H1 (cell line): ENCODE measurements around the gene TMEM161A. TPM values are rescaled to one million over a fixed set of nuclear protein-coding genes. Genes with fewer than 3 reads are reported as not detected.

Source experiments
- BRCA1 ChIP-seq: IDR thresholded peaks from 2 replicates; pipeline ENCODE4 v1.6.1; 2012; ENCODE audit warnings: low read depth, low read length, improper control_type of control experiment
- CEBPB ChIP-seq: IDR thresholded peaks from 2 replicates; pipeline ENCODE4 v1.6.1; 2012; ENCODE audit warnings: low read depth, low read length
- CREB1 ChIP-seq: IDR thresholded peaks from 2 replicates; pipeline ENCODE4 v1.6.1; 2012; ENCODE audit warnings: inconsistent platforms
- EZH2 ChIP-seq: fragments of 200-600 bp; sonication (generic); IDR thresholded peaks from 2 replicates; pipeline ENCODE4 v1.7.1; 2012; ENCODE audit warnings: low read depth, mild to moderate bottlenecking, moderate library complexity, low read length, inconsistent platforms; ENCODE audit not compliant: severe bottlenecking
- GABPA ChIP-seq: IDR thresholded peaks from 2 replicates; pipeline ENCODE4 v1.6.1; 2011; ENCODE audit warnings: mild to moderate bottlenecking, low read length, moderate library complexity, borderline replicate concordance; ENCODE audit not compliant: insufficient read depth
- KDM1A ChIP-seq: fragments of 200-600, 300-600 bp; sonication (generic); IDR thresholded peaks from 2 replicates; pipeline ENCODE4 v1.7.1; 2016; ENCODE audit warnings: mild to moderate bottlenecking, low read length, borderline replicate concordance
- PHF8 ChIP-seq: fragments of 200-600 bp; sonication (generic); conservative IDR thresholded peaks from 2 replicates; pipeline ENCODE4 v1.7.1; 2012; ENCODE audit warnings: low read depth, mild to moderate bottlenecking, inconsistent platforms, low read length, moderate library complexity
- RAD21 ChIP-seq, 2 experiments: IDR thresholded peaks in 1 of 2; conservative IDR thresholded peaks in 1 of 2; 2 replicates each; pipeline ENCODE4 v1.6.1; 2011; ENCODE audit warnings: low read depth in 2 of 2, low read length in 2 of 2, improper control_type of control experiment in 1 of 2, inconsistent platforms in 1 of 2, mild to moderate bottlenecking in 1 of 2, moderate library complexity in 1 of 2
- RBBP5 ChIP-seq: IDR thresholded peaks from 2 replicates; pipeline ENCODE4 v1.7.1; 2012; ENCODE audit warnings: low read depth, mild to moderate bottlenecking, inconsistent platforms, low read length, moderate library complexity, borderline replicate concordance
- RXRA ChIP-seq: IDR thresholded peaks from 2 replicates; pipeline ENCODE4 v1.6.1; 2011; ENCODE audit warnings: low read depth, mild to moderate bottlenecking, low read length, moderate library complexity; ENCODE audit not compliant: insufficient read depth
- TCF12 ChIP-seq: IDR thresholded peaks from 2 replicates; pipeline ENCODE4 v1.6.1; 2011; ENCODE audit warnings: low read depth, mild to moderate bottlenecking, low read length
- TEAD4 ChIP-seq: IDR thresholded peaks from 2 replicates; pipeline ENCODE4 v1.6.1; 2012; ENCODE audit warnings: low read depth, low read length, inconsistent platforms, mixed read lengths
- YY1 ChIP-seq: IDR thresholded peaks from 2 replicates; pipeline ENCODE4 v1.6.1; 2011; ENCODE audit warnings: low read depth, mild to moderate bottlenecking, low read length
- ZNF274 ChIP-seq: IDR thresholded peaks from 2 replicates; pipeline ENCODE4 v1.7.0; 2012; ENCODE audit warnings: low read length, borderline replicate concordance; ENCODE audit errors: extremely low read depth
- polyA plus RNA-seq, 7 experiments: library from polyadenylated mRNA; depleted of rRNA in 3 of 7; stranded (reverse) in 5 of 7; unstranded in 2 of 7; fragments of >200 nt in 5 of 7; fragments of 200-250 nt in 2 of 7; gene quantifications; 1 replicate in 5 of 7; 2 replicates in 1 of 7; 4 replicates in 1 of 7; pipeline versions ENCODE4 v1.2.1 to v1.2.3, GENCODE V29; 2011 to 2013; ENCODE audit warnings: missing spikeins in 2 of 7, mixed read lengths in 2 of 7
- total RNA-seq: library from RNA; stranded (reverse); fragmentation: NEBNext Ultra II Directional; extraction: Animal tissue kit (Norgen Biotek cat#: 25700); gene quantifications from 2 replicates; pipeline ENCODE4 v1.2.1, GENCODE V29; 2021
- TF ChIP-seq, protein P1 (sequence below): IDR thresholded peaks from 2 replicates; pipeline ENCODE4 v1.6.1; 2011; ENCODE audit warnings: low read length, improper control_type of control experiment
- TF ChIP-seq, protein P2 (sequence below): IDR thresholded peaks from 2 replicates; pipeline ENCODE4 v1.6.1; 2012; ENCODE audit warnings: inconsistent platforms

The TMEM161A gene
- total and polyA plus RNA-seq, 2 of the 8 experiments (the other 6 are each of a cell fraction or from before 2014, with no cell fraction given) = 47.8 to 103 TPM

DNA sequence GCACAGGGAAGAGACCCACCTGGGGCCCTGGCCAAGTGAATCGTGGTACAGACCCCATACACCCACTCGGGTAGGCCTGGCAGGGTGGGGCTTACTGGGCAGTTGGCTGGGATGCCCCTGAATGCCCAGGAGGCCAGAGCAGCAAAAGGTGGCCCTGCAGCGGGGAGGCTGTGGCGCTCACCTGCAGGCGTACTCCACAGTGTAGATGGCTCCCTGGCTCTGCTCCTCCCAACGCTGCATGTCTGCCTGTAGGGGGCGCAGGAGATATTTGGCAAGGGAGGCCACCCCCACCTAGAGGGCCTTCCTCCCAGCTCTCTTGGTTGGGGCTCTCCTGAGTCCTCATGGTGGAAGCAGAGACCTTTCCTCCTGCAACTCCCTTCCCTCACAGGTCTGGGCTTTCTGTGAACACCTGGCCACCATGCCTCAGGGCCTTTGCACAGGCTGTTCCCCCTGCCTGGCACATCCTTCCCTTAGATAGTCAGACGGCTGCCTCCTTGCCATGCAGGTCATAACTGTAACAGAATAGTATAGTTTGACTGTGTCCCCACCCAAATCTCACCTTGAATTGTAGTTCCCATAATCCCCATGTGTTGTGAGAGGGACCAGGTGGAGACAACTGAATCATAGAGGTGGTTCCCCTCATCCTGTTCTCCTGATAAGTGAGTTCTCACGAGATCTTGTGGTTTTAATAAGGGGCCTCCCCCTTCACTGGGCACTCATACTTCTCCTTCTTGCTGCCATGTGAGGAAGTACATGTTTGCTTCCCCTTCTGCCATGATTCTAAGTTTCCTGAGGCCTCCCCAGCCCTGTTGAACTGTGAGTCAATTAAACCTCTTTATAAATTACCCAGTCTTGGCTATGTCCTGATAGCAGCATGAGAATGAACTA lies 47.8 kb upstream of the TMEM161A start (continued):
- TF ChIP-seq, protein P1, sequence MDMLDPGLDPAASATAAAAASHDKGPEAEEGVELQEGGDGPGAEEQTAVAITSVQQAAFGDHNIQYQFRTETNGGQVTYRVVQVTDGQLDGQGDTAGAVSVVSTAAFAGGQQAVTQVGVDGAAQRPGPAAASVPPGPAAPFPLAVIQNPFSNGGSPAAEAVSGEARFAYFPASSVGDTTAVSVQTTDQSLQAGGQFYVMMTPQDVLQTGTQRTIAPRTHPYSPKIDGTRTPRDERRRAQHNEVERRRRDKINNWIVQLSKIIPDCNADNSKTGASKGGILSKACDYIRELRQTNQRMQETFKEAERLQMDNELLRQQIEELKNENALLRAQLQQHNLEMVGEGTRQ = peak; percentile 5; the same call in 1 of the 2 replicates
- TF ChIP-seq RBBP5 (no peak), GABPA (peak; percentile 54; the same call in 1 of the 2 replicates), RAD21 (IDR thresholded peaks at IDR 0.05 in 1 of 2, conservative IDR thresholded peaks at IDR 0.05 in 1 of 2; ENCODE audit: low read depth in 2 of 2, low read length in 2 of 2) (peak; percentile 76 to 83), PHF8 (no peak), CREB1 (peak; percentile 35; the same call in 1 of the 2 replicates), KDM1A (peak; percentile 94), CEBPB (peak; percentile 13; the same call in 1 of the 2 replicates), EZH2 (no peak), BRCA1 (no peak), RXRA (no peak), TCF12 (peak; percentile 71; the same call in 1 of the 2 replicates), TEAD4 (peak; percentile 99), ZNF274 (no peak), YY1 (peak; percentile 68)
- TF ChIP-seq, protein P2, sequence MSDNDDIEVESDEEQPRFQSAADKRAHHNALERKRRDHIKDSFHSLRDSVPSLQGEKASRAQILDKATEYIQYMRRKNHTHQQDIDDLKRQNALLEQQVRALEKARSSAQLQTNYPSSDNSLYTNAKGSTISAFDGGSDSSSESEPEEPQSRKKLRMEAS = peak; percentile 44; the same call in 1 of the 2 replicates
